ENCODE results near the gene SYT11. TPM values are rescaled to one million over a fixed set of nuclear protein-coding genes. Genes with fewer than 3 reads are reported as not detected.

The SYT11 gene
- total RNA-seq, 1 experiment from 2014 or later: 6.1 TPM

DNA sequence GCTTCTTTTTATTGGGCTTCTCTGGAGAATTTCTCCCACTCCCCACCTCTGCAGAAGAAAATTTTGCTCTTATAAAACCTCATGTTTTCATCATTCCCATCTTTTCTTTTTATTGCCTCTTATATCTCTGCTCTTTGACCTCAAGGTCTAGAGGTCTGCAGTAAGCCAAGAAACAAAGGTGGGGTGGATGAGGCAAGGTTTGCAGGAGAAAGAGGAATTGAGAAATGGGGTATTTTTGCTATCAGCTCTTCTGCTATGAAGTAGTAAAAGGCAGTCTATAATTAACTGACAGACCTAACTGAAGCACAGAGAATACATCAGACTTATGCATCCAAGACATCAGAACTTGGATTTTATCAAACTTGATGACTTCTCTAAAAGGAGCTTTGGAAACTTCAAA, 22.9 kb downstream of the SYT11 start:
- no peak for TF ChIP-seq HMGA2 (CRISPR knock-in tag; IDR thresholded peaks at IDR 0.05)
- no peak for TF ChIP-seq ARID4B (CRISPR knock-in tag; IDR thresholded peaks at IDR 0.05; ENCODE audit: borderline replicate concordance)
- TF ChIP-seq, protein P1, sequence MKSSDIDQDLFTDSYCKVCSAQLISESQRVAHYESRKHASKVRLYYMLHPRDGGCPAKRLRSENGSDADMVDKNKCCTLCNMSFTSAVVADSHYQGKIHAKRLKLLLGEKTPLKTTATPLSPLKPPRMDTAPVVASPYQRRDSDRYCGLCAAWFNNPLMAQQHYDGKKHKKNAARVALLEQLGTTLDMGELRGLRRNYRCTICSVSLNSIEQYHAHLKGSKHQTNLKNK (CRISPR knock-in tag; IDR thresholded peaks at IDR 0.05): no peak
- no peak for TF ChIP-seq RELA (CRISPR knock-in tag; IDR thresholded peaks at IDR 0.05; ENCODE audit: borderline replicate concordance)
- TF ChIP-seq, protein P2, sequence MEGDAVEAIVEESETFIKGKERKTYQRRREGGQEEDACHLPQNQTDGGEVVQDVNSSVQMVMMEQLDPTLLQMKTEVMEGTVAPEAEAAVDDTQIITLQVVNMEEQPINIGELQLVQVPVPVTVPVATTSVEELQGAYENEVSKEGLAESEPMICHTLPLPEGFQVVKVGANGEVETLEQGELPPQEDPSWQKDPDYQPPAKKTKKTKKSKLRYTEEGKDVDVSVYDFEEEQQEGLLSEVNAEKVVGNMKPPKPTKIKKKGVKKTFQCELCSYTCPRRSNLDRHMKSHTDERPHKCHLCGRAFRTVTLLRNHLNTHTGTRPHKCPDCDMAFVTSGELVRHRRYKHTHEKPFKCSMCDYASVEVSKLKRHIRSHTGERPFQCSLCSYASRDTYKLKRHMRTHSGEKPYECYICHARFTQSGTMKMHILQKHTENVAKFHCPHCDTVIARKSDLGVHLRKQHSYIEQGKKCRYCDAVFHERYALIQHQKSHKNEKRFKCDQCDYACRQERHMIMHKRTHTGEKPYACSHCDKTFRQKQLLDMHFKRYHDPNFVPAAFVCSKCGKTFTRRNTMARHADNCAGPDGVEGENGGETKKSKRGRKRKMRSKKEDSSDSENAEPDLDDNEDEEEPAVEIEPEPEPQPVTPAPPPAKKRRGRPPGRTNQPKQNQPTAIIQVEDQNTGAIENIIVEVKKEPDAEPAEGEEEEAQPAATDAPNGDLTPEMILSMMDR (IDR thresholded peaks at IDR 0.05): no peak
- TF ChIP-seq, protein P3, sequence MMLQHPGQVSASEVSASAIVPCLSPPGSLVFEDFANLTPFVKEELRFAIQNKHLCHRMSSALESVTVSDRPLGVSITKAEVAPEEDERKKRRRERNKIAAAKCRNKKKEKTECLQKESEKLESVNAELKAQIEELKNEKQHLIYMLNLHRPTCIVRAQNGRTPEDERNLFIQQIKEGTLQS (CRISPR knock-in tag; conservative IDR thresholded peaks at IDR 0.05): no peak
- TF ChIP-seq ZNF138 (CRISPR knock-in tag; conservative IDR thresholded peaks at IDR 0.05): no peak
- TF ChIP-seq, protein P4, sequence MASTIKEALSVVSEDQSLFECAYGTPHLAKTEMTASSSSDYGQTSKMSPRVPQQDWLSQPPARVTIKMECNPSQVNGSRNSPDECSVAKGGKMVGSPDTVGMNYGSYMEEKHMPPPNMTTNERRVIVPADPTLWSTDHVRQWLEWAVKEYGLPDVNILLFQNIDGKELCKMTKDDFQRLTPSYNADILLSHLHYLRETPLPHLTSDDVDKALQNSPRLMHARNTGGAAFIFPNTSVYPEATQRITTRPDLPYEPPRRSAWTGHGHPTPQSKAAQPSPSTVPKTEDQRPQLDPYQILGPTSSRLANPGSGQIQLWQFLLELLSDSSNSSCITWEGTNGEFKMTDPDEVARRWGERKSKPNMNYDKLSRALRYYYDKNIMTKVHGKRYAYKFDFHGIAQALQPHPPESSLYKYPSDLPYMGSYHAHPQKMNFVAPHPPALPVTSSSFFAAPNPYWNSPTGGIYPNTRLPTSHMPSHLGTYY (CRISPR knock-in tag; IDR thresholded peaks at IDR 0.05): no peak
- TF ChIP-seq, protein P5, sequence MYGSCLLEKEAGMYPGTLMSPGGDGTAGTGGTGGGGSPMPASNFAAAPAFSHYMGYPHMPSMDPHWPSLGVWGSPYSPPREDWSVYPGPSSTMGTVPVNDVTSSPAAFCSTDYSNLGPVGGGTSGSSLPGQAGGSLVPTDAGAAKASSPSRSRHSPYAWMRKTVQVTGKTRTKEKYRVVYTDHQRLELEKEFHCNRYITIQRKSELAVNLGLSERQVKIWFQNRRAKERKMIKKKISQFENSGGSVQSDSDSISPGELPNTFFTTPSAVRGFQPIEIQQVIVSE (CRISPR knock-in tag; IDR thresholded peaks at IDR 0.05; ENCODE audit: borderline replicate concordance): no peak
- no peak for TF ChIP-seq OVOL2 (CRISPR knock-in tag; IDR thresholded peaks at IDR 0.05; ENCODE audit: borderline replicate concordance)
- TF ChIP-seq CREB1 (CRISPR knock-in tag; IDR thresholded peaks at IDR 0.05): no peak
- TF ChIP-seq ELF4 (CRISPR knock-in tag; IDR thresholded peaks at IDR 0.05; ENCODE audit: low read depth): no peak
- no peak for TF ChIP-seq NFATC4 (CRISPR knock-in tag; IDR thresholded peaks at IDR 0.05)
- TF ChIP-seq, protein P6, sequence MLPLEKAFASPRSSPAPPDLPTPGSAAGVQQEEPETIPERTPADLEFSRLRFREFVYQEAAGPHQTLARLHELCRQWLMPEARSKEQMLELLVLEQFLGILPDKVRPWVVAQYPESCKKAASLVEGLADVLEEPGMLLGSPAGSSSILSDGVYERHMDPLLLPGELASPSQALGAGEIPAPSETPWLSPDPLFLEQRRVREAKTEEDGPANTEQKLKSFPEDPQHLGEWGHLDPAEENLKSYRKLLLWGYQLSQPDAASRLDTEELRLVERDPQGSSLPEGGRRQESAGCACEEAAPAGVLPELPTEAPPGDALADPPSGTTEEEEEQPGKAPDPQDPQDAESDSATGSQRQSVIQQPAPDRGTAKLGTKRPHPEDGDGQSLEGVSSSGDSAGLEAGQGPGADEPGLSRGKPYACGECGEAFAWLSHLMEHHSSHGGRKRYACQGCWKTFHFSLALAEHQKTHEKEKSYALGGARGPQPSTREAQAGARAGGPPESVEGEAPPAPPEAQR (CRISPR knock-in tag; IDR thresholded peaks at IDR 0.05): no peak
- TF ChIP-seq ZNF671 (CRISPR knock-in tag; IDR thresholded peaks at IDR 0.05): no peak
- no peak for TF ChIP-seq GRHL2 (CRISPR knock-in tag; IDR thresholded peaks at IDR 0.05; ENCODE audit: insufficient replicate concordance, severe bottlenecking)
- TF ChIP-seq, protein P7, sequence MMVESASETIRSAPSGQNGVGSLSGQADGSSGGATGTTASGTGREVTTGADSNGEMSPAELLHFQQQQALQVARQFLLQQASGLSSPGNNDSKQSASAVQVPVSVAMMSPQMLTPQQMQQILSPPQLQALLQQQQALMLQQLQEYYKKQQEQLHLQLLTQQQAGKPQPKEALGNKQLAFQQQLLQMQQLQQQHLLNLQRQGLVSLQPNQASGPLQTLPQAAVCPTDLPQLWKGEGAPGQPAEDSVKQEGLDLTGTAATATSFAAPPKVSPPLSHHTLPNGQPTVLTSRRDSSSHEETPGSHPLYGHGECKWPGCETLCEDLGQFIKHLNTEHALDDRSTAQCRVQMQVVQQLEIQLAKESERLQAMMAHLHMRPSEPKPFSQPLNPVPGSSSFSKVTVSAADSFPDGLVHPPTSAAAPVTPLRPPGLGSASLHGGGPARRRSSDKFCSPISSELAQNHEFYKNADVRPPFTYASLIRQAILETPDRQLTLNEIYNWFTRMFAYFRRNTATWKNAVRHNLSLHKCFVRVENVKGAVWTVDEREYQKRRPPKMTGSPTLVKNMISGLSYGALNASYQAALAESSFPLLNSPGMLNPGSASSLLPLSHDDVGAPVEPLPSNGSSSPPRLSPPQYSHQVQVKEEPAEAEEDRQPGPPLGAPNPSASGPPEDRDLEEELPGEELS (CRISPR knock-in tag; IDR thresholded peaks at IDR 0.05): no peak
- TF ChIP-seq NR1H2 (CRISPR knock-in tag; IDR thresholded peaks at IDR 0.05): no peak
- TF ChIP-seq, protein P8, sequence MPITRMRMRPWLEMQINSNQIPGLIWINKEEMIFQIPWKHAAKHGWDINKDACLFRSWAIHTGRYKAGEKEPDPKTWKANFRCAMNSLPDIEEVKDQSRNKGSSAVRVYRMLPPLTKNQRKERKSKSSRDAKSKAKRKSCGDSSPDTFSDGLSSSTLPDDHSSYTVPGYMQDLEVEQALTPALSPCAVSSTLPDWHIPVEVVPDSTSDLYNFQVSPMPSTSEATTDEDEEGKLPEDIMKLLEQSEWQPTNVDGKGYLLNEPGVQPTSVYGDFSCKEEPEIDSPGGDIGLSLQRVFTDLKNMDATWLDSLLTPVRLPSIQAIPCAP (CRISPR knock-in tag; IDR thresholded peaks at IDR 0.05): no peak
- ATAC-seq: no peak
- ChIA-PET POLR2A (no interaction called here), CTCF (interaction anchor here (1.0 kb wide), 1 partner anchor 23 kb away, joined by 4 read pairs; the partner anchor contains the start of gene SYT11)
- no peak overlapping the region for H3K27ac Mint-ChIP-seq
- H3K27me3 Mint-ChIP-seq (ENCODE audit: low read depth): no peaks in the 10 kb centered on the region
- no peak for DNase-seq (ENCODE audit: low spot score)
- H3K4me3 Mint-ChIP-seq: no peak overlapping the region
- 0 out of 2 replicates have a peak, but pooled peaks cover 5% of the 10 kb centered on the region for H3K4me1 Mint-ChIP-seq
- no peaks in the 10 kb centered on the region for H3K36me3 Mint-ChIP-seq
- no peaks in the 10 kb centered on the region for H3K9me3 Mint-ChIP-seq
